BE2C (cell line): ENCODE measurements around the gene SPATA12.

ENCODE experiments used
- DNase-seq: peaks from one replicate; pipeline ENCODE4 v3.0.0-alpha.2; 2020
- H3K27me3 ChIP-seq: fragments of 250-450 bp; sonication (Bioruptor Pico); 2 replicates; pipeline ENCODE4 v1.5.1; 2020; ENCODE audit warnings: mild to moderate bottlenecking
- H3K36me3 ChIP-seq: fragments of 250-450 bp; sonication (Bioruptor Pico); 2 replicates; pipeline ENCODE4 v1.5.1; 2020; ENCODE audit warnings: mild to moderate bottlenecking
- H3K4me1 ChIP-seq: fragments of 250-450 bp; sonication (Bioruptor Pico); 2 replicates; pipeline ENCODE4 v1.5.1; 2020
- H3K4me3 ChIP-seq: 2 replicates; pipeline ENCODE4 v1.5.1; 2011; ENCODE audit warnings: low read depth, low read length
- H3K9me3 ChIP-seq: fragments of 250-450 bp; sonication (Bioruptor Pico); 2 replicates; pipeline ENCODE4 v1.5.1; 2020
- CTCF ChIP-seq: IDR thresholded peaks from 2 replicates; pipeline ENCODE4 v1.5.1; 2012; ENCODE audit warnings: mild to moderate bottlenecking, low read depth, low read length

SPATA12 gene

GRCh38 chr3:57018246-57018645, 42.2 kb upstream of the SPATA12 start:
- H3K36me3 ChIP-seq: no peaks in the 10 kb centered on the region
- no peaks in the 10 kb centered on the region for H3K4me1 ChIP-seq
- H3K4me3 ChIP-seq: no peak overlapping the region
- no peak for TF ChIP-seq CTCF
- H3K9me3 ChIP-seq: no peaks in the 10 kb centered on the region
- H3K27me3 ChIP-seq: no peaks in the 10 kb centered on the region
- no peak for DNase-seq

GRCh38 chr3:57019057-57019456, 41.4 kb upstream of the SPATA12 start:
- no peaks in the 10 kb centered on the region for H3K36me3 ChIP-seq
- TF ChIP-seq CTCF: no peak
- H3K4me3 ChIP-seq: no peak overlapping the region
- H3K4me1 ChIP-seq: no peaks in the 10 kb centered on the region
- no peak for DNase-seq
- no peaks in the 10 kb centered on the region for H3K9me3 ChIP-seq
- no peaks in the 10 kb centered on the region for H3K27me3 ChIP-seq

GRCh38 chr3:57025237-57025636, 35.2 kb upstream of the SPATA12 start:
- no peak for DNase-seq
- H3K9me3 ChIP-seq: no peaks in the 10 kb centered on the region
- TF ChIP-seq CTCF: no peak

GRCh38 chr3:57026944-57027343, 33.5 kb upstream of the SPATA12 start:
- no peak for TF ChIP-seq CTCF
- no peaks in the 10 kb centered on the region for H3K36me3 ChIP-seq
- H3K9me3 ChIP-seq: no peaks in the 10 kb centered on the region
- H3K4me3 ChIP-seq: no peak overlapping the region
- H3K27me3 ChIP-seq: no peaks in the 10 kb centered on the region
- no peaks in the 10 kb centered on the region for H3K4me1 ChIP-seq
- DNase-seq: no peak

More at GRCh38 chr3:57025237-57025636, 35.2 kb upstream of the SPATA12 start:
- Histone ChIP-seq H3K4me1 (no peaks in the 10 kb centered on the region), H3K27me3 (no peaks in the 10 kb centered on the region), H3K4me3 (no peak overlapping the region), H3K36me3 (no peaks in the 10 kb centered on the region)

- H3K36me3 ChIP-seq: no peaks in the 10 kb centered on the region
- H3K4me1 ChIP-seq: no peaks in the 10 kb centered on the region
- DNase-seq: no peak
- H3K4me3 ChIP-seq: no peak overlapping the region
- no peak for TF ChIP-seq CTCF
- H3K27me3 ChIP-seq: no peaks in the 10 kb centered on the region
- H3K9me3 ChIP-seq: no peaks in the 10 kb centered on the region
Observed at GRCh38 chr3:57029383-57029782, 31.1 kb upstream of the SPATA12 start.

GRCh38 chr3:57029924-57030323, 30.5 kb upstream of the SPATA12 start:
- no peaks in the 10 kb centered on the region for H3K27me3 ChIP-seq
- H3K36me3 ChIP-seq: no peaks in the 10 kb centered on the region
- no peaks in the 10 kb centered on the region for H3K4me1 ChIP-seq
- no peaks in the 10 kb centered on the region for H3K9me3 ChIP-seq
- no peak for TF ChIP-seq CTCF
- peak; percentile 58 for DNase-seq
- no peak overlapping the region for H3K4me3 ChIP-seq
